CD4-positive, alpha-beta T cell treated with Interferon gamma for 1 hour (primary cell): ENCODE results near the gene HIBCH.
"Not testable (repeated sequence)": the region's sequence is repeated elsewhere in the genome, so short reads cannot be mapped to it uniquely, and the experiment has no call there.

ENCODE experiments used
- DNase-seq: peaks from one replicate; pipeline ENCODE4 v3.0.0-alpha.2; 2020

The HIBCH gene

DNA sequence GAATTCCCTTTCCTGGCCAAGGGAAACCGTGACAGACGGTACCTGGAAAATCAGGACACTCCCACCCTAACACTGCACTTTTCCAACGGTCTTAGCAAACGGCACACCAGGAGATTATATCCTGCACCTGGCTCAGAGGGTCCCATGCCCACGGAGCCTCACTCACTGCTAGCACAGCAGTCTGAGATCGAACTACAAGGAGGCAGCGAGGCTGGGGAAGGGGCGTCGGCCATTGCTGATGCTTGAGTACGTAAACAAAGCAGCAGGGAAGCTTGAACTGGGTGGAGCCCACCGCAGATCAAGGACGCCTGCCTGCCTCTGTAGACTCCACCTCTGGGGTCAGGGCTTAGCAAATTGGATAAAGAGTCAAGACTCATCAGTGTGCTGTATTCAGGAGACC is 95.6 kb downstream of the HIBCH start:
- not testable (repeated sequence) for DNase-seq

DNA sequence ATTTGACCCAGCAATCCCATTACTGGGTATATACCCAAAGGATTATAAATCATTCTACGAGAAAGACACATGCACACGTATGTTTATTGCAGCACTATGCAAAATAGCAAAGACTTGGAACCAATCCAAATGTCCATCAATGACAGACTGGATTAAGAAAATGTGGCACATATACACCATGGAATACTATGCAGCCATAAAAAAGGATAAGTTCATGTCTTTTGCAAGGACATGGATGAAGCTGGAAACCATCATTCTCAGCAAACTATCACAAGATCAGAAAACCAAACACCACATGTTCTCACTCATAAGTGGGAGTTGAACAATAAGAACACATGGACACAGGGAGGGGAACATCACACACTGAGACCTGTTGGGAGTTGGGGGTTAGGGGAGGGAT is 96.9 kb downstream of the HIBCH start:
- not testable (repeated sequence) for DNase-seq

DNA sequence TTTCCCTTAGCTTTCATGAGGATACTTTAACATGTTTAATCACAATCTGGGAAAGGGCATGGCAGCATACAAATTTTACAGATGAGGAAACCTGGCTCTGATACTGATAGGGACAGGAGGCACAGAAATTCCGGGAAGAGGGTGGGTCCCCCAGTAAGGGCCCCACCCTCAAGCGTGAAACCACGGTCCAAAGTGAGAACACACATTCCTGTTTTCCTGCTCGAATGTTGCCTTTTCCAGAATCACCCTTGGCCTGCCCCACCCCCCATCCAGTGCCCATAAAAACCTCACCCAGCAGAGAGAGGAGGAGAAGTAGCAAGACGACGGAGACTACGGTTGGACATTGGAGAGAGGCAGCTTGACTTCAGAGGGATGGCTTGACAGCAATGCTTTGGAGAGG is 98.2 kb downstream of the HIBCH start:
- no peak for DNase-seq

DNA sequence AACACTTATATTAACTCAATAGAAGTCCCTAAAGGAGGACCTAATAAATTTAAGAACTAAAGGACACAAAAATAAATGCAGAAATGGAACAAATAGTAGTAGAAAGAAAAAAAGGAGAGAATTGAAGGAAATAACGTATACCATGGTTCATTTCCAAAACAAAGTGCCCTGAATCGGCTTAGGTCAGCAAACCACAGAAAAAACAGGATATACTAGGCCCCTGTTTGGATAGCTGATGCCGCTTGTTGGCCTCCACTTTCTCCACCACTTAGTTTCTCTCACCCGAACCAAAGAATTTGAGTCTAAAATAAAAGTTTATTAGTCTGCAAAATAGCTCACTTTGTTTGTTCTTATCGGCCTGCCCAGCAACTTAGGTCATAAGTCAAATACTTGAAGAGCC is 100.4 kb downstream of the HIBCH start:
- DNase-seq = no peak

DNA sequence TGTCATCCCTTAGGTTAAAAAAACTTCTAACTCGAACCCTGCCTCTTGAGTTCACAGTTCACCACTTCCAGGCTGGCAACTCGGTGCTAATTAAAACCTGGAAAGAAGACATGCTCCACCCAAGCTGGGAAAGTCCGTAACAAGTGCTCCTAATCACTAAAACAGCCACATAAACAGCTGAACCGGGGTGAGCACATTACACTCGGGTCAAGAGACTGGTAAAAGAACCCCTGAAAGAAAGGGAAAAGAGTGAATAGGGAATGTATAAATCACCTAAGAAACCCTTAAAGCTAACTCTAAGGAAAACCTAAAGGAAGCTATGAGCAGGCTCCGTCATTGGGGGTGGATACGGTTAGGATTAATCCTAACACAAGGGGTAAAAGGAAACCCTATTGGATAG is 102.0 kb downstream of the HIBCH start:
- no peak for DNase-seq

DNA sequence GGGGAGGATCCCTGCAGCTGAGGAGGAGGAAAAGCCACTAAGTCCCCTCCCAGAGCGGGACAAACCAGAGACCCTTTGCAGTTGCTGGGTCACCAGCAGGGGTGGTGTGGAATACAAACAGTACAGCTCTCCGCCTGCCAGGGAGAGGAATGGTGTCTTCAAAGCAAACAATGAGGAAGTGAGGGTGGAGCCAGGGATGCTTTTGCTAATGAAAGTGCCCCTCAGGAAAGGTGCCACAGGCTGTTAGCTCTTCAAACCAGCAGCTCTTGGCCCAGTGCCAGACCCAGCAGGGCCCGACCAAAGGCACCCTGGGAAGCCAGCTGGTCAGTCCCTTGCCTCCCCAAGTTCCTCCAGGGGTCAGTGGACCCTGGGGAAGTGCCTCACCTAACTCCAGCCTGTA is 102.8 kb downstream of the HIBCH start:
- no peak for DNase-seq

DNA sequence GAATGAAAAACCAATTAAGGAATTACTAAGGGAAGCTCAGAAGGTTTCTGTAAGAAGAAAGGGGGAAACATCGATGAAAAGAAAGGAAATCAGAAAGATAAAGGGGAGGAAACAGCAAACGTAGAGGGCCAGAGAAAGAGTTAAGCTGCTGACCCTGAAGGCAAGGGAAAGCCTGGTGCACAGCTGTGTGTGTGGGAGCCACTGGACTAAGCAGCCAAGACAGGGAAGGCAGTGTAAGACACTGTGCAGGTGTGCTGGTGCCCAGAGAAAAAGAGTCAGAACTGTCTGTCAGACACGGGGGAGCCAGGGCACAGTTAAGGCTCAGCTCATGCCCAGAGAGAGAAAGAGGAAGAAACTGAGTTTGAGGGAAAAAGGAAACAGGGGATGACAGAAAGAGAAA is 104.0 kb downstream of the HIBCH start:
- no peak for DNase-seq

DNA sequence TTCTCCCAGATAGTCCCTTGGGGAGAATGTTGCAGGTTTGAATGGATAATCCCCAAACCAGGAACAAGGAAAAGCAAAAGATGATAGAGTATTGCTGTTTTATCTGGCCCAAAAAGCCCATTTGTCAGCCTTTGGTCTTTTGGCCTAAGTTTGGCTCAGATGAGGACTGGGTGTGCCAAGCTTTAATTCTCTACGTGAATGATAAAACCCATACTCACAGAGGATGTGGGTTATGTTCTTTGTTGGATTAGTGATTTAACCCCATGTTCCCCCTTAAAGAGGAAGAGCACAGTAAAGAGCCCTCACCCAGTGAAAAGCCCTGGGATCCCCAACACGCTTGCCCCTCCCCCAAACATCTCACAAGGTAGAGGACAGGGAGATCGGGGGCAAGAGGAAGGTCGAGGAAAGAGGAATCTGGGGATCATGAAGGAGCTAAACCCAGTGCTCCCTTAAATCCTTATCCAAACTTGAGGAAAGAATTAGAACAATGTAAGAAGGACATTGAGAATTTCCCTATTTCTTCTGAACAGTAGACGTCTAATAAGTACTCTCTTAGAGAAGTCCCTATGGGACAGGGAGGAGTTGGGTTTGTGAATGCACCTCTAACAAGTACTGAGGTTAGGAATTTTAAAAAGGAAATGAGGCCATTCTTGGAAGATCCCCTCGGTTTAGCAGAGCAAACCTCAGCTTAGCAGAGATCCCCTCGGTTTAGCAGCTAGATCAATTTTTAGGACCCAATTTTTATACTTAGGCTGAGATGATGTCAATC is 105.0 kb downstream of the HIBCH start:
- no peak for DNase-seq

DNA sequence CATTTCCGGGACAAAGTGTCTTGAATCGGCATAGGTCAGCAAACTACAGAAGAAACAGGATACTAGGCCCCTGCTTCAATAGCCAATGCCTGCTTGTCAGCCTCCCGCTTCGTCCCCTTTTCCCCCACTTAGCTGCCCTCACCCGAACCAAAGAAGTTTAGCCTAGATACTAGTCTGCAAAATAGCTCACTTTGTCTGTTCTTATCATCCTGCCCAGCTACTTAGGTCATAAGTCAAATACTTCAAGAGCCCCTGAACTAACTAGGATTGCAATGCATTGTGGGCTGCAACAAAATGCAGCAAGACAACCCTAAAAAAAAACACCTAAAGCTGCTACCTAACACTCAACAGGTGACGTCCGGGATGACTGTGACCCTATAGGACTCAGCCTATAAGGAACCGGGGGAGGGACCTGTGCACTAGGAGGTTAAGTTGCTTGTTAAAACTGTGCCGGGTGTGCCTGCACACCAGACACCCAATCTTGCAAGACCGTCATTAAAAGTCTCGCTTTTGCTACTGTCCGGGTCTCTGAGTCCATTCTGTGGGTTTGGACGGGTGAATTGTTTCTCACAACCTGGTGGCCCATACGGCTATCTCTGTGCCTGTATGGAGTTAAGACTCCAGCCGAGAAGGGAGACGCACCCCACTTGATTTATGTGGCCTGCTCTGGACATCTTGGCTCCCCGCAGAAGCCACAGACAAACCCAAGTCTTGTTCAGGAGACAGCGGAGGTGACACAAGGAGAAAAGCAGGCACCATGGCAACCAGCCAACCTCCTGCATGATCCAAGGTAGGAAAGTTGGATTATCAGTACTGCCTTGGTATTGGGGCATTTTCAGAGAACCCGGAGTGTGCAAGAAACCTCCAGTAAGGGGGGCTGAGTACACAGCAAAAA is 105.9 kb downstream of the HIBCH start:
- DNase-seq = no peak

DNA sequence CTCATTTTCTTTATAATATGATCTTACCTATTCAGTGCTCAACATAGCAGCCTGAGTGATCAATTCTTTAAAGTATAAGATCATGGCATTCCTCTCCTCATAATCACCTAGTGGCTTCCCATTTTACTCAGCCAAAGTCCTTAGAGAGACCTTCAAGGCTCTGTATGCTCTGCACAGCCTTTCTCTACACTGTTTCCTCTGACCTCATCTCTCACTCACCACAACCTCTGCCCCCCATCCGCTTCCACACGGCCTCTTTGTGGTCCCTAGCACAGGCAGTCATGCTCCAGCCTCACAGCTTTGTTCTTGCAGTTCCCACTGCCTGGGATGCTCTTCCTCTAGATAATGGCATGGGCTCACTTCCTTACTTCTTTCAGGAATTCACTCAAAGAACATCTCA is 109.2 kb downstream of the HIBCH start:
- DNase-seq = no peak

DNA sequence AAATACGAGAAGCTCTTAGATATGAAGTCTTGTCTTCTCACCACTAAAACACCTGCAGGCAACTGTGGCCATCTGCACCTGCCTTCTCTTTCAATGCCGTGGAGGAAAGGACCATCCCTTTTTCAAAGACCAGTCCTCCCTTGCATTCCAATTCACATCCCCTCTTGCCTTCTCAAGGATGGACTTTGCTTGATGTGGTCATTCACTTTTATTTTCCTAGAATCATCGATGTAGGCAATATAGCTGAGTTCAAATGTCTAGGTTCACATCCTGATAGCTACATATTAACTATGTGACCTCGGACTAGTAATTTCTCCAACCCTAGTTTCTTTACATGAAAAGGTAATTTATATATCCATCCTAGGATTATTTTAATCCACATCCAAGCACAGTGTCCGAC is 110.1 kb downstream of the HIBCH start:
- no peak for DNase-seq

DNA sequence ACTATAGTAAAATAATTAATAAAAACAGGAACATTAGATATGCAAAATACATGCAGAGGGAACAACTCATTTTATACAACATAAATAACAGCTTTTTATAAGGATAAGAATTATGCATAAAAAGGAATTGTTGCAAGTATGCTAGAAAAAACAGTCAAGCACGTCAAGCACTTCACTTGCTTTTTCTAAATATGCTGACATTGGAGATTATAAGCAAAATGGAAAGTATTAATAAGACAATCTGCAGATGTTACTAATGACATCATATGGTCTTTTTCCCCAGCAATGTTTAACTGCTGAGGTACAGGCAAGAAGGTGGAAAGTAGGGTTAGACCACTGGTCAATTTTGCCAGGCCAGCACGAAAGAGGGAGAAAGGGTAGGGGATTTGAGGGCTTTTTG is 111.7 kb downstream of the HIBCH start:
- no peak for DNase-seq

DNA sequence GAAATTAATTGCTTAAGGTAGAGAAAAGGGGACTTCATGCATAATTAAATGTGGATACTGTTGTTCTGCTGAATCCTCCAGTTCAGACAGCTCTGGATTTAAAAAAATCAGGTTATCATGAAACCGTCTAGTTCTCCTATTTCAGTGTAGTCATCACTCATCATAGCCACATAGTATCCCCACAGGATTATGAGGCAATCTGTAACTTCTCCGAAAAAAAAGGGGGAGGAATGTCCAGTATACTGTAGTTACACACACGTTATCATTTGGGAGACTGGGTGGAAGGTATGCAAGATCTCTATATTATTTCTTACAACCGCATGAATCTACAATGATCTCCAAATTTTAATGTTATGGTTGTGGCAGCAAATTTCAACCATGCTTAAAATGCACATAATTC is 114.0 kb downstream of the HIBCH start:
- DNase-seq = no peak

DNA sequence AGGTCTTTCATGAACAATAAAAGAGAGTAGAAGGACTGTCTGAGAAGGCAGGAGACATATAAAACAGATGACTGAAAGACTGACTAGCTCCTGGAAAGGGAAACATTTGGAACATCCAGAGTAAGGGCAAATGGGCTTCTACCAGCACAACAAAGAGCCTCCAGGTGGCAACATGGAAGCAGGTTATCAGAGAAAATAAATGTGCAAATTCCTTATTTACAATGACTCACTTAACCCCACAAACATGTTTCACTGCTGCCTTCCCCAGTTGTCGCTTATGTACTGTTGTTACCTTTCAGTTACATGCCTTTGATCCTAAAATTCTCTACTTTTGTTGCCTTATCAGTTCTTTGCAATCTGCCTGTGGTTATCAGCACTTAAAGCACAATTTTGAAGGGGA is 117.0 kb downstream of the HIBCH start:
- no peak for DNase-seq

DNA sequence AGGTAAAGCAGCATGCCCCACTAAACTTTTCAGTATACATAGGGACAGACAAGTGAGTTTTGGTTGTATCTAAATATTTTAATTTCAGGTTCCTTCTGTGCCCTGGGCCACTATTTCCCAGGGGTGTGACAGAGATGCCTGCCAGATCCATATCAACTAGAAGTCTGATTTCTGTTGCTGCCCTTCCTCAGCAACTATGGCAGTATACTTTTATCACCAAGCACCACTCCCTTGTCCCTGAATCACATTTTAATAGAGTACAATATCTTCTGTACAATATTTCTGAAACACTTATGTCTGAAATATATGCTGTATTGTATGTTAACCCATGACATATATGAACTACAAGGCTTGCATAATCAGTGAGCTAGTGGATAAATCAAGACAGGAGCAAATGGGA is 117.6 kb downstream of the HIBCH start:
- DNase-seq = no peak

DNA sequence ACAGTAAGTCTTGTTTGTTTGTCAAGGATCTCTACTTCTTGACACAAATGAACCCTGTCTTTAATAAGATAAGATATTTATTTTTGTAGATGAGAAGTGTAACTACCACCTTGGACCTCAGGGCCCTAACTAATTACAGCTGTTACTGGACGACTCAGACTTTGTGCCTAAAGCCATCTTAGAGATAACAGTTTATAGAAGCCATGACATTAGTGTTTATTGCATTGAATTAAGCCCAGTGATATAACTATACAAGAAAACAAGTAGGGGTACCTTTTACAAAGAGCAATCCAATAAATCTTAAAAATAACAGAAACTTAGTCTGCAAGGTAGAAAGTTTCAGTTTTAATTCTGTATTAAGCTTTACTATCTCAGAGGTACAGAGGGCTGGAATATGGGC is 119.0 kb downstream of the HIBCH start:
- no peak for DNase-seq

DNA sequence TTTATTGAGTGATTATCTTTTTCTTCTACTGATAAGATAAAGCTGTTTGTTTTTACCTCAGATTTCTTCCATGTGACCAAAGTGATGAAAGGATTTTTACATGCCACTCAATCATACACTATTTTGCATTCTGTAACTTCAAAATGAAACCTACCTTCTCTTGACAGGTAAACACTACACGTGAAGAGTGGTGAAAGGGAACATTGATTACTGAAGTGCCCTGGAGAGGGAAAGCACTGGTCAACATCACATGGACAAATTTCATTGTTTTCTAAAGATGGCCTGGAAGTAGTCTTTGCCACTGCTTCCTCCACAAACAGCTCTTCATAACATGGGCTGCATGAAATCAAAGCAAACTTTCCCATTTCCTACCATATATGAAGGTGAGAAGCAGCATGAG is 120.1 kb downstream of the HIBCH start:
- DNase-seq = no peak

DNA sequence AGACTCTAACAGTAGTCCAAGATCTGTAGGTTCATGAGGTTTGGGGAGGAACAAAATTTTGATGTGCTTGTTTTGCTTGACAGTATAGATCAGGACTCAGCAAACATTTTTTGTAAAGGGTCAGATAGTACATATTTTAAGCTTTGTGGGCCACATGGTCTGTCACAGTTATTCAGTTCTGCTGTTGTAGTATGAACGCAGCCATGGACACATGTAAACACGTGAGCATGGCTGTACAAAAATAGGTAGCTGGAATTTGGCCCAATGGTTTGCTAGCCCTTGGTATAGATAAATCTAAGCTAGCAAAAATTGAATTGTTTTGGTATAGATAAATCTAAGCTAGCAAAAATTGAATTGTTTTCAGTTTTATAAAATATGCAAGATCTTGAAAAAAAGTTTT is 120.5 kb downstream of the HIBCH start:
- no peak for DNase-seq

DNA sequence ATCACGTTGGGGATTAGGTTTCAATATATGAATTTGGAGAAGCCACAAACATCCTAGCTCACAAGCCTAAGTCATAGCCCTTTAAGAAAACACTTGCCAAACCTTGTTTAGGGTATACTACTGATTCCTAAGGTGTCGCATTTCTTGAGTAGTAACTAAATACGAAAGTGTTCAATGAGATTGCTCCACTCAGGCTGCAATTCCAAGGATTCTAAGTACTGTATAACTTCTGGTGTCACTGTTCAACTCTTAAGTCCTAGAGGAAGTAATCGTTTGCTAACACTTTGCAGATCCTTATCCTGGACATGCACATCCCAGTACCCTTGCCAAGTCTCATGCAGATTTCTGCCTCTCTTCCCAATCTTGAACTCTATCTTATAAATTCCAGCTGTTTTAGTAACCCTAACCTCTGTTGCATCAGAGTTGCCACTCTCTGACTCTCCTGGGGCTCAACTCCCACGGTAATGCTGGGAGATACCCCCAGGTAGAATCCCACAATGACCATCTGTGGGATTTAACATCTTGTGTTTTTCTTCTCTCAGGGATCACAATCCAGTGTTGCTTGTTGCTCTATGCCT is 122.4 kb downstream of the HIBCH start:
- DNase-seq = no peak

DNA sequence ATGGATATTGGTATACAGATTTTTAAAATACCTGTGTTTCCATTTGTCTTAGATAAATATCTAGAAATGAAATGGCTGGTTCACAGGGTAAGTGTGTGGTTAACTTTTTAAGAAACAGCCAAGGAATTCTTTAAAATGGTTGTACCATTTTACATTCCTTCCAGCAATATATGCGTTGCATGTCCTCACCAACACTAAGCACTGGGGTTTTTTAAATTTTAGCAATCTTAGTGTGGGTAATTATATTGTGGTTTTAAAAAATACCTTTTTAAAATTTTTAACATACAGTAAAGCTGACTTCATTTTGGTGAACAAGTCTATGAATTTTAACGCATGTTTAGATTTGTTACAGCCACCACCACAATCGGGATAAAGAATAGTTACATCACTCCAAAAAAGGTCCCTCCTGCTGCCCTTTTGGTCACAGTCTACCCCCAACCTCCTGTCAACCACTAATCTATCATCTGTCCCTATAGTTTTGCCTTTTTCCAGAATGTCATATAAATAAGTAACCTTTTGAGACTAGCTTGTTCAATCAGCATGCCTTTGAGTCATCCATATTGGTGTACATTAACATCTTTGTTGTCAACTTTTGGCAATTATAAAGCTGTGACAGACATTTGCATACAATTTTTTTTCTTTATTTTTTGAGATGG is 129.0 kb downstream of the HIBCH start:
- no peak for DNase-seq

DNA sequence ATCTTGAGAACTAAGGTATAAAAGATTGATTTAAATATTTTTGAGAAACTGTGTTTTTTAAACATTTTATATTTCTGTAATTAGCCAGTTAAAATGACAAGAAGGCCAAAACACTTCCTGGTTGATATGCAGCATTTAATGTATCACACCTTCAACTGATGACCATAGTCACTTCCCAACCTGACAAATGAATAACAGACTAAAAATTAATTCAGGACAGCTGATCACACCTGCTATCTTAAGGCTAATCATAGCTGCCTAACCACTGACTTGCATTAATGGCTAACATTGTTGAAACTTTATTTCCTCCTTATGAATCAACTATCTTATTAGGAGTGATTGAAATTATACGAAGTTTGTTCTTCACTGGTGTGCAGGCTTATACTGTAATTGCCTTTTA is 131.3 kb downstream of the HIBCH start:
- no peak for DNase-seq

DNA sequence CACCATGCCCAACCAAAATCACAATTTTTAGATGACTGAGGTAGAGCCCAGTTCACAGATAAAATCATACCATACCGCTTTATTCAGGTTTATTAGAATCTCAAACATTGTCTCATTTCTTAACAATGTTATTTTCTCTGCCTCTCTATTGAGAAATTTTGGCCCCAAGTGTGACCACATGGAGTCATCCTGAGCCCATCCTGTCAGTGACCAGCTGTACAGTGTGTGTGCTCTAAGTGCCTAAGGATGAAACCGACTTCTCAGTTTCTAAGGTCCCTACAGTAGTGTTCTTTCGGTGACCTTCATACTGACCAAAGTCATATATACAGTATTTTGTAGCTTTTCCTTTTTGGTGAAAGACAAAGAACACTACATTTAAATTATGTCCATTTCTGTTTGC is 133.4 kb downstream of the HIBCH start:
- no peak for DNase-seq

DNA sequence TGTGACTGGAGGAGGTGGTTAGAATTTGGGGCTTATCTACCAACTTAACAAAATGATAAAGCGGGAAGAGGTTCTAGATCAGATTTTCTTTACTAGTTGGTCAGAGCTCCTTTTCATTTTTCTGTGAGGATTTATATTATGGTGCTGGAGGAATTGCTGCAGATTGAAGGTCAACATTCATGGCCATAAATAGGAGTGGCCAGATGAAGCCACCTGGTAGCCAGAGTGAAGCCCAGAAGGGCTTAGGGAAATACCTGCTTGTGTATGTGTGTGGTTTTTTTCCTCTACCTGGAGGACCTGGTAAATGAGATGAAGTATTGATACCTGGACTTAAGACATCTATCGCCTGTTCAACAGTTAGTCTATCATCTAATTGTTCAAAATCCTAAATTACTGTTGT is 134.2 kb downstream of the HIBCH start:
- no peak for DNase-seq

DNA sequence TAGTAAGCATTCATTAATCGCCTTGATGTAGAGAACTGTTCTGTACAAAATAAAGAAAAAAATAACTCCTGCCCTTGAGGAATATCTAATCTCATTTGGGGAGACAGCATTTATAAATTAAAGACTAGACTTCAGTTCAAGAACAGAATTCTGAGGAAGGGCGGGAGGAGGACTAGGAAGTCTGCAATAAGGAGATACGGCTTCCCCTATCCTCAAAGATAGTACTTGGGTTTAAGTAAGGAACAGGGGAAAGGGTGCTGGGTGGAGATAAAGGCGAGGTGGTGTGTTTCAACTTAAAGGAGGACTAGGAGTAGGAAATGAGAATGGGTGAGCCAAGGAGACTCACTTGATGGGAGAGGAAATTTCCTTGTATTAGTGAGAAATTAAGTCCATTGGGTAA is 135.2 kb downstream of the HIBCH start:
- no peak for DNase-seq
